MM.1S (cell line): Measurements from ENCODE around the gene LAMTOR1.

Experiments
- DNase-seq: peaks from one replicate; pipeline ENCODE4 v3.0.0-alpha.2; 2015
- H2AFZ ChIP-seq: fragments of 300-600 bp; sonication (generic); 2 replicates; pipeline ENCODE4 v1.6.0; 2016; ENCODE audit warnings: antibody characterized with exemption, low read length
- H3F3A ChIP-seq: fragments of 300-600 bp; sonication (generic); 2 replicates; pipeline ENCODE4 v1.6.1; 2016; ENCODE audit warnings: mild to moderate bottlenecking, antibody characterized with exemption, low read length, moderate library complexity, mixed read lengths; ENCODE audit not compliant: insufficient read depth
- H3K27ac ChIP-seq: fragments of 300-600 bp; sonication (generic); 2 replicates; pipeline ENCODE4 v1.5.1; 2016; ENCODE audit warnings: mild to moderate bottlenecking, low read length
- H3K27me3 ChIP-seq: fragments of 300-600 bp; sonication (generic); replicated peaks from 2 replicates; pipeline ENCODE4 v1.6.0; 2016; ENCODE audit warnings: low read length; ENCODE audit not compliant: insufficient read depth
- H3K36me3 ChIP-seq: fragments of 300-600 bp; sonication (generic); replicated peaks from 2 replicates; pipeline ENCODE4 v1.6.1; 2016; ENCODE audit warnings: mild to moderate bottlenecking, low read length, mixed read lengths; ENCODE audit not compliant: insufficient read depth
- H3K4me1 ChIP-seq: fragments of 300-600 bp; sonication (generic); 2 replicates; pipeline ENCODE4 v1.6.1; 2016; ENCODE audit warnings: low read length, mixed read lengths
- H3K4me2 ChIP-seq: fragments of 300-600 bp; sonication (generic); 2 replicates; pipeline ENCODE4 v1.6.0; 2016; ENCODE audit warnings: low read depth, low read length
- H3K4me3 ChIP-seq: fragments of 300-600 bp; sonication (generic); 2 replicates; pipeline ENCODE4 v1.5.1; 2016; ENCODE audit warnings: low read length, mixed read lengths
- H3K79me2 ChIP-seq: fragments of 300-600 bp; sonication (generic); 2 replicates; pipeline ENCODE4 v1.6.1; 2016; ENCODE audit warnings: mixed run types, low read length, mixed read lengths
- H3K9ac ChIP-seq: fragments of 300-600 bp; sonication (generic); 2 replicates; pipeline ENCODE4 v1.6.1; 2016; ENCODE audit warnings: low read length, mixed read lengths
- H3K9me2 ChIP-seq: fragments of 300-600 bp; sonication (generic); replicated peaks from 2 replicates; pipeline ENCODE4 v1.6.1; 2016; ENCODE audit warnings: mild to moderate bottlenecking, low read length, mixed read lengths; ENCODE audit not compliant: insufficient read depth
- H3K9me3 ChIP-seq: fragments of 300-600 bp; sonication (generic); replicated peaks from 2 replicates; pipeline ENCODE4 v1.6.1; 2016; ENCODE audit warnings: mild to moderate bottlenecking, low read length, mixed read lengths; ENCODE audit not compliant: insufficient read depth
- H4K20me1 ChIP-seq: fragments of 300-600 bp; sonication (generic); 2 replicates; pipeline ENCODE4 v1.6.1; 2016; ENCODE audit warnings: mild to moderate bottlenecking, low read length, moderate library complexity, mixed read lengths; ENCODE audit not compliant: insufficient read depth
- CTCF ChIP-seq: fragments of 300-600 bp; sonication (generic); IDR thresholded peaks from 2 replicates; pipeline ENCODE4 v1.5.1; 2016; ENCODE audit warnings: antibody characterized with exemption, low read length, mixed read lengths
- EZH2 ChIP-seq: fragments of 300-600 bp; sonication (generic); optimal IDR thresholded peaks from 2 replicates; pipeline ENCODE3; 2017; ENCODE audit warnings: low read depth, mild to moderate bottlenecking, antibody characterized with exemption, low read length, mixed read lengths
- EZH2phosphoT487 ChIP-seq: fragments of 300-600 bp; sonication (generic); IDR thresholded peaks from 2 replicates; pipeline ENCODE4 v1.6.1; 2018; ENCODE audit warnings: antibody characterized with exemption, low read length

The LAMTOR1 gene

DNA sequence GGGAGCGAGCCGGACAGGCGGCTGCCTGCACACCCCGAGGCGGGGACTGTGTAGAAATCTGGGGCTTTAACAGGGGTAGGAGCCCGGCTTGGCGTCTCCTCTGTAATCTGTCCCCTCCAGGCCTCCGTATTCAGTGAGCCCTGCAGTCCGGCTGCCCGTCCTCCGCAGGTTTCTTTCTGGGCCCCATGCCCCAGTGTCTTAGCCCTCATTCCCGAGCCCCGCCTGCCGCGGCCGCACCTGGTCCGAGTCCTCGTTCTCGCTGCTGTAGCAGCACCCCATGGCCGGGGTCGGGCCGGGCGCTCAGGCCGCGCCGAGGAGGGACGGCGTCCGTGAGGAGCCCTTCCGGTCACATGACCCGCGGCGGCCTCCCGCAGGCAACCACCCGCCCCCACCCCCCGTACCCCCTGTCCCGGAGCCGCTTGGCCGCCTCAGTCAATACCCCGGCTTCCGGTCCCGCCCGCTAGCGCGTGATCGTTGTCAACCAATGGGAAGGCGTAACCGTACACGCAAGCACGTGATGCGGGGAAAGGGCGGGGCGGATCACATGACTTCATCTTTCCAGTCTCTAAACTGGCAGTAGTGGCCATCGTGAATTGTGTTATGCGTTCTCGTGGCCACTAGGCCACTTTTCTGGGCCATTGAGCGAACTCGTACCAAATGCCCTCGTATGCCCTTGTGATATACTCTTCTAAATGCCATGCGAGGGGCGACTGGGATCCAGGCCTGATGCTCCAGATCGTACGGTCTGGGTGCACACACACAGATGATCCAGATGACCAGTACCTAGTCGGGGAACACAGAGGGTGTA lies at the start of gene LAMTOR1:
LAMTOR1 (minus strand) TSS at position 352 of the 808 bp plus-strand sequence; CDS start at position 279, 73 bp downstream.
- peak within 1 kb of the TSS; percentile 74 for H3K4me2 ChIP-seq
- peak within 1 kb of the TSS; percentile 86 for H3K4me3 ChIP-seq
- no peaks in the 10 kb centered on the region for H3K27me3 ChIP-seq
- no peaks in the 10 kb centered on the region for H3K9me2 ChIP-seq
- H3F3A ChIP-seq, result peaks cover 3% of the 10 kb centered on the region; the same call in 1 of the 2 replicates
- H3K79me2 ChIP-seq, result peaks cover 38% of the 10 kb centered on the region
- no peaks in the 10 kb centered on the region for H3K36me3 ChIP-seq
- H3K4me1 ChIP-seq, result peaks cover 12% of the 10 kb centered on the region
- peak within 1 kb of the TSS; percentile 85 for H3K27ac ChIP-seq
- H3K9ac ChIP-seq, result peak within 1 kb of the TSS; percentile 91
- H3K9me3 ChIP-seq, result no peaks in the 10 kb centered on the region
- peak; percentile 99 for DNase-seq
- H2AFZ ChIP-seq, result peak within 1 kb of the TSS; percentile 82
- no peaks in the 10 kb centered on the region for H4K20me1 ChIP-seq
- no peak for TF ChIP-seq EZH2
- TF ChIP-seq CTCF, result peak; percentile 47

DNA sequence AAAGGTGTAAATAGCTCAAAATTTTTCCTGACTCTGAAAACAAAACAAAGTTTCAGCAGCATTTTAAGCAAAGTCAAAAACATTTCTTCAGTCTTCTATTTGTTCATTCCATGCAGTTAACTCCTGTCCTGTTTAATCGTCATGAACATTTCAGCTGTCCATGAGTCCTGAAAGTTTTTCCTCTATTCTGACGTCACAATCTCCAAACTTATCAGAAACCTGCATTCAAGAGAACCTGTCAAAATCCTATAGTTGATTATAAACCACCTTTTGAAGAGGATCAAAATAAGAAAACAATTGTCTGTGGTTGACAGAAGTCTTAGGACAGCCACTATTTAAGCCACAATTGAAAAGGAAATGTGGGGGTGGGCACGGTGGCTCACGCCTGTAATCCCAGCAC lies 47.8 kb upstream of the LAMTOR1 start:
- Histone ChIP-seq H3F3A (no peaks in the 10 kb centered on the region), H3K4me3 (no peak overlapping the region), H3K79me2 (no peaks in the 10 kb centered on the region), H2AFZ (no peak overlapping the region), H3K36me3 (no peaks in the 10 kb centered on the region), H3K27me3 (no peaks in the 10 kb centered on the region), H3K9ac (no peak overlapping the region), H4K20me1 (no peaks in the 10 kb centered on the region), H3K9me2 (no peaks in the 10 kb centered on the region), H3K27ac (no peak overlapping the region), H3K4me1 (no peaks in the 10 kb centered on the region), H3K9me3 (no peaks in the 10 kb centered on the region), H3K4me2 (no peak overlapping the region)
- no peak for DNase-seq
- TF ChIP-seq CTCF (no peak), EZH2 (no peak), EZH2phosphoT487 (no peak)

DNA sequence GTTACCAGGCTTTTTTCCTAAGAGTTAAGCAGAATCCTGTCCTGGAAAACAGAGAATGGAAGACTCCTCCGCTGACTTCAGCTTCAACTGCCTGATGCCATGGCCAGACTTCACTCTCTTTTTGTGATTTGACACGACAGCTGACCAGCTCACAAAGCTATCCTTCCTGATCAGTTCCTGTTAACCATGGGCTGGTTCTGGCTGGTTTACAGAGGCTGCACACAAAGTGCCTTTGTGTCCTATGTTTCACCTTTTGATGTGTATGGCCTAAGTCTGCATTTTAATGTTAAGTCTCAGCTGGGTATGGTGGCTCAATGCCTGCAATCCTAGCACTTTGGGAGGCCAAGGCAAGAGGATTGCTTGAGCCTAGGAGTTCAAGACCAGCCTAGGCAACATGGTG lies 43.5 kb upstream of the LAMTOR1 start:
- no peak overlapping the region for H3K4me2 ChIP-seq
- H2AFZ ChIP-seq, result no peak overlapping the region
- H3K27ac ChIP-seq, result no peak overlapping the region
- TF ChIP-seq EZH2 (no peak), EZH2phosphoT487 (no peak), CTCF (no peak)
- no peak for DNase-seq
- no peaks in the 10 kb centered on the region for H3F3A ChIP-seq
- no peaks in the 10 kb centered on the region for H3K79me2 ChIP-seq
- no peaks in the 10 kb centered on the region for H3K9me2 ChIP-seq
- H3K9me3 ChIP-seq, result no peaks in the 10 kb centered on the region
- no peak overlapping the region for H3K4me3 ChIP-seq
- H3K27me3 ChIP-seq, result no peaks in the 10 kb centered on the region
- H3K4me1 ChIP-seq, result no peaks in the 10 kb centered on the region
- H4K20me1 ChIP-seq, result no peaks in the 10 kb centered on the region
- no peaks in the 10 kb centered on the region for H3K36me3 ChIP-seq
- no peak overlapping the region for H3K9ac ChIP-seq
